Brain pericyte (primary cell): ENCODE measurements around the gene RIMS1.

Experiments
- DNase-seq: peaks from one replicate; pipeline ENCODE4 v3.0.0-alpha.2; 2012; ENCODE audit warnings: low read depth, low spot score

The RIMS1 gene

DNA sequence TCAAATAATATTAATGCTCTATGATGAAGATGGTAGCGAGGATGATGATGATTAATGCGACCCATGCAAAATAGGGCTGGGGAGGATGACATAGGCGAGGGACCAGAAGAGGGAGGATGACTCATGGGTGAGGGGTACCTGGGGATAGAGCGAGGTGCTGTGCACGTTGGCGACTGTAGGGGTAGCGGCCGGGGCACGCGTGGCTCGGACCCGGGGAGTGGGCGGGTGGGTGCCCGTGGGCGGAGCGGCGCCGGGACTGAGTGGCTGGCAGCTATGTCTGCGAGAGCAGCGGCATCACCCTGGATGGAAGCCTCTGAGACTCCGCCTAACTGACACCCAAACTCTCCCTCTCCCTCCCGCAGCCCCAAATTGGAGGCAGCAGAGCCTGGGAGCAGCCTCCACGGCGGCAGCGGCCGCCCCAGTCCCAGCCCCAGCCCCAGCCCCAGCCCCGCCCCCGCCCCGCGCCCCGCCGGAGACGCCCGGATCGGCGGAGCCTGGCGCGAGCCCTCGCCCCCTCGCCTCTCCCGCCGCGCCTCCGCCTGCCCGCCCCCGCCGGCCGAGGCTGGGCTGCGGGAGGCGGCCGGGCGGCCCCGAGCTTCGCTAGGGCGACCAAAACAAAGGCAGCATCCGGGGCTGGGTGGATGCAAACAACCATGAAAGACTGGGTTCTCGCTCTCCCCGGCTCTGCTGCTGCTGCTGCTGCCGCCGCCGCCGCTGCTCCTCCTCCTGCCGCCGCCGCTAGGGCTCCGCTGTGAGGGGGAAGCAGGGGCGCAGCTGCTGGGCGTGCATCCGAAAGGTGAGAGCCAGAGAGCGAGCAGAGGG lies at the start of gene RIMS1:
Gene RIMS1, plus strand, starts transcription at position 367 of the 822 bp plus-strand sequence. CDS start 474 bp downstream, outside the sequence.
- DNase-seq, result no peak

- DNase-seq, result no peak
Measured at GRCh38 chr6:71851214-71851613, 35.1 kb upstream of the RIMS1 start.

GRCh38 chr6:71852948-71853347 lies 33.4 kb upstream of the RIMS1 start:
- DNase-seq, result no peak

GRCh38 chr6:71855406-71855805 lies 30.9 kb upstream of the RIMS1 start:
- DNase-seq, result no peak

- DNase-seq, result no peak
Measured at GRCh38 chr6:71879016-71879415, 7.3 kb upstream of the RIMS1 start.

DNA sequence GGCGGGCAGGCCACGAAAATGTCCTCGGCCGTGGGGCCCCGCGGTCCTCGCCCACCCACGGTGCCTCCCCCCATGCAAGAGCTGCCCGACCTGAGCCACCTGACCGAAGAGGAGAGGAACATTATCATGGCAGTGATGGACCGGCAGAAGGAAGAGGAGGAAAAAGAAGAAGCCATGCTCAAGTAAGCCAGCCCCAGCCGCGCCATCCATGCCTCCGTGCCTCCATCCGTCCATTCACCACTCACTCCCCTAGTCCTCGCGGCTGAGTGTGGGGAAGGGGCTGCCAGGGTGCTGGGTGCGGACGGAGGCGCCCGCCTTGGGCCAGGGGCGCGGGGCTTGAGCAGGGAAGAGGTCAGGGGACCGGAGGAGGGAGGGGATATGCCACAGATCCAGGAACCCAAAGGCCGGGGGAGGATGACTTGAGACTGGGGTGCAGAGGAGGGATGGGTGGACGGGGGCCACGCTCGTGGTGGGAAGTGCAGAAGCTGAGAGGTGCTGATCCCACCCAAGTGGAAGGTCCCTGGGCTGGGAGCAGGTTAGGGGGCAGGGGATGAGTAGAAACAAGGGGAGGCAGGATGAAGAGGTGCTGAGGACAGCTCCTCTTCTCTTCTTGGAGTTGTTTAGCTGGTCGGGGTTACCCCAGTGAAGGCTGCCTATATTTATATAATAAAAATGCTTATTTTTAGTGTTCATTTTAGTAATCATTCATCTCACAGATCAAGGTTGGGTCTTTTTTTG lies 825 bp downstream of the RIMS1 start:
- DNase-seq, result no peak

GRCh38 chr6:71887744-71888230 lies 1.4 kb downstream of the RIMS1 start:
- DNase-seq, result no peak

- no peak for DNase-seq
Measured at GRCh38 chr6:71888756-71889340, 2.5 kb downstream of the RIMS1 start.

GRCh38 chr6:71889366-71889765 lies 3.0 kb downstream of the RIMS1 start:
- no peak for DNase-seq

DNA sequence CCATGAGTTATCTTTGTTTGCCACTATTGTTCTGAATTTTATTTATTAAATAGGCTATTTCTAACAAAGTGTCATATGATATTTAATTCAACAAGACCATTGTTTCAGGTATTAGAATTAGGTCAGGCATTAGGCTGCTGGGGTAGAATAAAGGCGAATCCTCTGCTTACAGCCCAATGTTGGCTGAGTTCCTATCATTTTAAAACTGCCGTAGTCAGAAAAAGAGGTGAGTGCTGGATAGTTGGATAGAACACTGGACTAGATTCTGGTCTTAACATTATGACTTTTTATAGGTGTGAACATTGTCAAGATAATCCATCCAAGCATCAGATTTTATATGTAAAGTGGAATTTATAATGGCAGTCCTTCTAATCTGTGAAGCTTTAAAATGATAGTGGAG lies 6.3 kb downstream of the RIMS1 start:
- no peak for DNase-seq

- no peak for DNase-seq
Measured at GRCh38 chr6:71900642-71901041, 14.3 kb downstream of the RIMS1 start.

DNA sequence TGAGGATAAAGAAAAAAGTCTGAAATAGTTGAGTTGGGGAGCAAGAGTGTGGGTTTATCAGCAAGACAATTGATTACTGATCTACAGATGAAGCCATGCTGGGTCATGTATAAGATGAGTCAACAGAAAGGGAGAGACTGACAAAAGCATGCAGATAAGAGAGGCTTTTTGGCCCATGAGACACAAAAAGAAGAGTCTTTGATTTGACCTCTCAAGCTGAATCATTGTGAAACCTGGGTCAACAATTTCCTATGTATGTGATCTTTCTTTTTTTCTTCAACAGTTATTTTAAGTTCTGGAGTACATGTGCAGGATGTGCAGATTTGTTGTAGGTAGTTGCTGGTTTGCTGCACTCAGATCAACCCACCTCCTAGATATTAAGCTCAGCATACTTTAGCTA lies 15.9 kb downstream of the RIMS1 start:
- DNase-seq, result no peak

DNA sequence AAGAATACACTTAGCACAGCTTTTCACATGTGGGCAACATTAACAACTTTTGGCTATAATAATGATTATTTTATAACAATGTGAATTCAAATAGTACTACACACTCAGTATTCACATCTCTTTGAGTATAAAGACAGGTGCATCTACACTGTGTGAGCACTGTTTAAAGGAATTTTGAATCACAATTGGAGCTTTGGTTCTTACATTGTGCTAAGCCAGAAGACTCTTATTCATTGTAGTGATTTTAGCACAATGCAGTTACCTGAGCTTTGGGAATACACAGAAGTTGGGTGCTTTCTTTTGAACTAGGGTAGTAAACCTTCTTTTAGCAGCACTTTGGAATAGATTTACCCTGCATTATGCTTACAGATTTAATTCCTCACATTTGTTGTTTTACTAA lies 20.5 kb downstream of the RIMS1 start:
- no peak for DNase-seq

DNA sequence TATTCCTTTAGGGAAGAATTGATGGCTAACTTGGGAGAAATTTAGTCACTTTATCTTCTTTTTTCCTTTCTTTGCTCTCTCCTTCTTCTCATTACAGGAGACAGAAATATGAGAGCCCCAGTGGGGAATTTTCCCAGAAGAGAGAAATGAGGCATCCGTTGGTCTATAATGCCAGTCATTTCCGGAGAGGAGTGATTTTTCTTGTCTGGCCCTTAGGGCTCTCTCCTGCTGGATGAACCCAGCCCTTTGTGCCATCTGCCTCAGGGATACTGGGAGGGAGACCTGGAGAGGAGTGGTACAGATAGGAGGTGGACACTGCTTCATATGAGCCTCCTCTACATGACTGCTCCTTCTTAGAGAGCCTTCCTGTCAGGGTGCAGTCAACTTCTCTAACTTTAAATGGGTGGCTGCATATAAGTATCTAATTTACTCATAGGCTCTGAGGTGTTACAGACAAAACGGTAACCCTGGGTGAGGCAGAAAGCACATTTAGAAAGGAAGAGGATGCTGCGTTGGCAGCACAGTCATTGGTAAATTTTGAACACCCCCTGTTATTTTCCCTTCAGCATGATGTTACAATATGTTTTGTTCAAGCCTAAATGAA lies 21.9 kb downstream of the RIMS1 start:
- DNase-seq, result no peak

- no peak for DNase-seq
Measured at GRCh38 chr6:71913444-71914234, 27.3 kb downstream of the RIMS1 start.

GRCh38 chr6:71929047-71929446 lies 42.7 kb downstream of the RIMS1 start:
- no peak for DNase-seq

DNA sequence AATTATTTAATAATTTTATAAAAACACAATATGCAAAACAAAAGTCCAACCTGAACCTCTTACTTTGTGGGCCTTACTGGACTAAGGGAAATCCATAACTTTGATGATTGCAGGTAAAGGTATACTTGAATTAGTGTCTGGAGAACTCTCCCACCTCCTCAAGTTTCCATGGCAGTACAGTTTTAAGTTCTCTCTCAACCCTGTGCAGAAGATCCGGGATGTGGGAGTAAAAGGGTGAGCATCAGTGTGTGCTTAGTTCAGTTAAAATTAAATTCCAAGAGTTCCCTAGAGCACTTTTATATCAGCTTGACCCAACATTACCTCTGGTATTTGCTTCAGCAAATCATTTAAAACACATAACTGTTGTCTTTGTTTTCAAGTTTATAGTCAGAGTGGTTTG lies 47.5 kb downstream of the RIMS1 start:
- DNase-seq, result no peak

DNA sequence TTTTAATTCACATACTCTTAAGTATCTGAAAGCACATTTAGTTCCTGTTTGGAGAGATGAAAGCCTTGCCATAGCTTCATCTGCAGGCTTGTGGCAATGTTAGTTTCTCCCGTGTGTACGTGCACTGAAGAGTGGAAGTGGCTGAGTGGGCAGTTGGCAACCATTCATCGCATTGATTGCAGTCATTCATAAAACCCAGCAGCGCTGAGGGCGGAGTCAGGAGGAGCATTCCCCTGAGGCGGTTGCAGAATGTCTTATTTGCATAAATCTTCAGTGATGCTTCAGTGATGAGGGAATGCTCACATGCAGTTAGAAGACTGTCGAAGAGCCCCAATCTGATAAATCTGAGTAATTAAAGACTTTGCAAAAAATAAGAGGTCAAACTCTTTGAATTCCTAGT lies 79.1 kb downstream of the RIMS1 start:
- no peak for DNase-seq

DNA sequence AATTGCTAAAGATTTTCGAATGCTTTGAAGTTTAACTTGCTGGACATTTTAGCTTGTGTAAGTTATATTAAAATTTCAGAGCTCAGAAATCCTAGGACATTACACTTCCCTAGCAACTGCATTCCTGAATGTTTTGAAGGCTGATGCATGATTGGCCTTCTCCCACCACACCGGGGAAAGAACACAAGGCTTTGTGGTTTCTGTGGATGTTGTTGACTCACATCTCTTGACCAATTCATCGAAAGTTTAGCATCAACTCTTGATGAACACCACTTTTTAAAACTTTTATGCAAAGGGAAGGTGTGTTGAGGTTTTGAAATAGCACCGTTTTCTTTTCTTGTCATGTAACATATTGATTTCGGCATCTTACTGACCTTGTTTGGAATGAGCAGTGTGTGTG lies 81.1 kb downstream of the RIMS1 start:
- DNase-seq, result no peak

DNA sequence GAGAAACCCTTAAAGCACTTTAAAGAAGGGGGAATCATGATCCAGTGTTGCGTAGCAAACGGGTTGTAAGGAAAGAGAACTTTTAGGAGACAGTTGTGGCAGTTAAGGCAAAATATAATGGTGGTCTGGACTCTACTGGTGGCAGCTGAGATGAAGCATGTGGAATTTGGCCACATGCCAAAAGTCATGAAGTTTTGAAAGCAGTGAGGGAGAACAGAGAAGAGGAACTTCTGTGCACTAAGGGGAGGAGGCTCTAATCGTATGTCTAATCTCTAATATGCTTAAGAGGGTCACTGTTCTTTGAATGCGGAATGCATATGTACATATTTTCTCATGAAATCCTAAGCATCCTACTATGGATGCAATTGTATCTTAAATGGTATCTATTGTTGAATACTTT lies 91.5 kb downstream of the RIMS1 start:
- DNase-seq, result no peak

- DNase-seq, result no peak
Measured at GRCh38 chr6:71979911-71980310, 93.6 kb downstream of the RIMS1 start.
